ELF-1 (cell line): ENCODE results near the gene SNX9.
"Not testable (repeated sequence)": the region's sequence is repeated elsewhere in the genome, so short reads cannot be mapped to it uniquely, and the experiment has no call there.

Experiments
- DNase-seq: peaks from one replicate; pipeline ENCODE4 v3.0.0-alpha.2; 2016; ENCODE audit warnings: low read depth, low spot score

Gene SNX9

GRCh38 chr6:157921685-157922367, 98.8 kb downstream of the SNX9 start:
- no peak for DNase-seq

GRCh38 chr6:157925771-157926170, 102.7 kb downstream of the SNX9 start:
- no peak for DNase-seq

- no peak for DNase-seq
Observed at GRCh38 chr6:157927011-157927410, 104.0 kb downstream of the SNX9 start.

- no peak for DNase-seq
Observed at GRCh38 chr6:157928428-157928827, 105.4 kb downstream of the SNX9 start.

GRCh38 chr6:157929076-157929475, 106.0 kb downstream of the SNX9 start:
- DNase-seq: no peak

GRCh38 chr6:157929765-157930319, 106.8 kb downstream of the SNX9 start:
- DNase-seq: no peak

- no peak for DNase-seq
Observed at GRCh38 chr6:157935786-157936185, 112.7 kb downstream of the SNX9 start.

GRCh38 chr6:157937318-157937717, 114.3 kb downstream of the SNX9 start:
- DNase-seq: no peak

GRCh38 chr6:157937916-157938315, 114.9 kb downstream of the SNX9 start:
- DNase-seq: no peak

GRCh38 chr6:157940375-157941036, 117.5 kb downstream of the SNX9 start:
- not testable (repeated sequence) for DNase-seq

- no peak for DNase-seq
Observed at GRCh38 chr6:157941101-157941863, 118.2 kb downstream of the SNX9 start.

GRCh38 chr6:157942351-157942750, 119.3 kb downstream of the SNX9 start:
- DNase-seq: no peak

- DNase-seq: no peak
Observed at GRCh38 chr6:157943249-157943963, 120.4 kb downstream of the SNX9 start.

GRCh38 chr6:157943964-157944283, 120.9 kb downstream of the SNX9 start:
- no peak for DNase-seq

- DNase-seq: no peak
Observed at GRCh38 chr6:157944983-157945931, 122.2 kb downstream of the SNX9 start.

- DNase-seq: no peak
Observed at GRCh38 chr6:157946053-157946617, 123.1 kb downstream of the SNX9 start.

GRCh38 chr6:157946865-157947532, 124.0 kb downstream of the SNX9 start:
- no peak for DNase-seq

GRCh38 chr6:157950899-157951298, 127.9 kb downstream of the SNX9 start:
- DNase-seq: not testable (repeated sequence)

- no peak for DNase-seq
Observed at GRCh38 chr6:157951828-157952227, 128.8 kb downstream of the SNX9 start.

GRCh38 chr6:157952861-157953351, 129.9 kb downstream of the SNX9 start:
- no peak for DNase-seq
